GM12874 (cell line): ENCODE measurements around the gene SPOP.

Source experiments
- TF ChIP-seq, protein P1 (sequence below): IDR thresholded peaks from 2 replicates; pipeline ENCODE4 v1.5.1; 2011; ENCODE audit warnings: low read depth, mild to moderate bottlenecking, control low read depth, low read length, moderate library complexity; ENCODE audit not compliant: insufficient read depth

The SPOP gene

DNA sequence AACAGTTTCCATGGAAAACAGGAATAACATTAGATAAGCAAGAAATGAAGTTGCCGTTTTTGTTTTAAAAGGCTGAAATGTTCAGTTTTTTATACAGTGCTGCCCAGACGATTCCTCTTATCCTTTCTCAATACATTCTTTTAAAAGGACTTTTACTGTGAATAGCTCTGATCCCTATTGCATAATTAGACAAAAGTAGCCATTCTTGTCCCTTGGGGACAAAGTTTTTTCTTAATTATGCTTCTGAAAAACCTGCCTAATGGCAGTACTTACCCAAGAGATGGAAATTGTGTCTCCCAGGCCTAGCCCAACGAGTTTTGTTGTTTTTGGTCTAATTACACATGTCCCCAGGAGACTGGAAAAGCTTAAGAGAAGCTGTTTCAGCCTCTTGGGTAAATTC, 74.7 kb downstream of the SPOP start:
- TF ChIP-seq, protein P1, sequence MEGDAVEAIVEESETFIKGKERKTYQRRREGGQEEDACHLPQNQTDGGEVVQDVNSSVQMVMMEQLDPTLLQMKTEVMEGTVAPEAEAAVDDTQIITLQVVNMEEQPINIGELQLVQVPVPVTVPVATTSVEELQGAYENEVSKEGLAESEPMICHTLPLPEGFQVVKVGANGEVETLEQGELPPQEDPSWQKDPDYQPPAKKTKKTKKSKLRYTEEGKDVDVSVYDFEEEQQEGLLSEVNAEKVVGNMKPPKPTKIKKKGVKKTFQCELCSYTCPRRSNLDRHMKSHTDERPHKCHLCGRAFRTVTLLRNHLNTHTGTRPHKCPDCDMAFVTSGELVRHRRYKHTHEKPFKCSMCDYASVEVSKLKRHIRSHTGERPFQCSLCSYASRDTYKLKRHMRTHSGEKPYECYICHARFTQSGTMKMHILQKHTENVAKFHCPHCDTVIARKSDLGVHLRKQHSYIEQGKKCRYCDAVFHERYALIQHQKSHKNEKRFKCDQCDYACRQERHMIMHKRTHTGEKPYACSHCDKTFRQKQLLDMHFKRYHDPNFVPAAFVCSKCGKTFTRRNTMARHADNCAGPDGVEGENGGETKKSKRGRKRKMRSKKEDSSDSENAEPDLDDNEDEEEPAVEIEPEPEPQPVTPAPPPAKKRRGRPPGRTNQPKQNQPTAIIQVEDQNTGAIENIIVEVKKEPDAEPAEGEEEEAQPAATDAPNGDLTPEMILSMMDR: no peak

DNA sequence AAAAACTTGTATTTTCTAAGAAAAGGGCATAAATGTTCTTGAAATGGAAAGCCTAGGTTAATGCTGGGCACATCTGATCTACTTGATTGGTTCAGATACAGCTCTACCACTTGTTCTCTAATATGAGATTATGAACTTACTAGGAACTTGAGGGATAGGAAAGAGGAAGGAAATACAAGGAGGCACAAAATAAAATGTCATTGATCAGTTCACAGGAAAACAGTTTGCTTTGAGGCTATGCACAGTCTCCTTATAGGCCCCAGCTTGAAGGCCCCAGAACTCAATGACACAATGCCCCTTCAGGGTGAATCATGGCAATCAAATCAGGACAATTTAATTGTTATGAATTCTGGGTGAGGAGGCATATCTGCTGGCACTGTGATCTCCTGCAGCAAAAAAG, 75.1 kb downstream of the SPOP start:
- TF ChIP-seq, protein P1: no peak

DNA sequence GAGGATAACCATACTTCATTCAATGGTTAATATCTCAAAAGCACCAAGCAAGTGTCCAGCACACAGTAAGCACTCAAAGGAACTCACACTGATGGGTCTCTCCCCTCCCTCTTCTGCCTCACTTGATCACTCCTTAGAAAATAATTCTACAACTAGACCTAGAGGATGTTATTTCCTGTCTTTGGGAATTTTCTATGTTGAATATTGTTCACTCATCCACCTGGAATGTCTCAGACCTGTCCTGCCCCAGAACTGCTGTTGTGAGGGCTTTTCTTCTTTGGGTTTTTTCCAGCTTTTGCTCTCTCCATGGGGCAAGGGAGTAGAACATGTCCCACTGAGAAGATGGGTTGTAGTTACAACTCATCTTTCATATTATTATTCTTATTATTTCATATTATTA, 76.9 kb downstream of the SPOP start:
- TF ChIP-seq, protein P1: no peak

DNA sequence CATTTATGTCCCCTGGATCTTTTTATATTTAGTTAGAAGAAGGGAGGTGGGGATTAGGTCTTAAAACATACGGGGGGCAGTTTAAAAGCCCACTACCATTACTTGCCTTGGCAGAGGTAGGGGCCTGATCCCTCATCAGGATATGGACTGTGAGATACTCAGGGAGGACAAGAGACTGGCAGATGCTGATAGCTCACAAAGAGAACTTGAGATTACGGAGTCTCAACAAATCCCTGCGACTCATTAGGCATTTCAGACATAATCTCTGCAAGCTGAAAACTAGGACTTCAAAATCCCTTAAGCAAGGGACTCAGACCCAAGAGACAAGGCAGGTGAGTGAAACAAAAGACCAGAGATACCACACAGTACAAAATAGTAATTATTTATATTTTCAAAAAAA, 79.0 kb downstream of the SPOP start:
- TF ChIP-seq, protein P1: no peak

DNA sequence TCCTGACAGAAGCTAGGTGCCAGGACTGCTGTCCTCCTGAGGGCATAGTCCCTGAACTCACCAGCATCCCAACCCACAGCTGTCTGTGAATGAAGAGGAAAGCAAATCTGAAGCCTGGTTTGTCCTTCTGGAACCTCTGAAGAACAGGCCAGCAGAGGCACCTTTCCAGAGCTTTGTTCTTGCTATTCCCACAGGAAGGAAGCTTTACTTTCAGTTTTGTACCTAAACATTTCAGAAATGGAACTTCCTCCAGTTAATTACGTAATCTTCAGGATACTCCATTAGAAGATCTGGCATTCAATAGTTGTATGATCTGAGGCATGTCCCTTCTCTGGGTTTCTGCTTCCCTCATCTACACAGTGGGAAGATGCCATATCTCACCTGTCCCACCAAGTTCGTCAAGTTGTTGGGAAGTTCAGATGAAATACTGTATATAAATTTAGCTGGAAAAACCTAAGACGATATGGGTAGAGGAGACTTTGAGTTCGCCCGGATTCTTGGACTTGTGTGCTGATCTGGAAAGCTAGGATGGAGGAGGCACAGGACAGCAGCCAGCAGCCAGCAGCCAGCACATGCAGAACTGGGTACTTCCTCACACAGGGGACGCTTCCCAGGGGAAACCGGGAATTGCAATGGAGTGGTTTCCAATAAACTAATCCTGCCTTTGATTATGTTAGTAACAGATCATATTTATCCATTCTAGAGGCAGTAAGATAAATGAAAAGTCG, 79.8 kb downstream of the SPOP start:
- TF ChIP-seq, protein P1: no peak

DNA sequence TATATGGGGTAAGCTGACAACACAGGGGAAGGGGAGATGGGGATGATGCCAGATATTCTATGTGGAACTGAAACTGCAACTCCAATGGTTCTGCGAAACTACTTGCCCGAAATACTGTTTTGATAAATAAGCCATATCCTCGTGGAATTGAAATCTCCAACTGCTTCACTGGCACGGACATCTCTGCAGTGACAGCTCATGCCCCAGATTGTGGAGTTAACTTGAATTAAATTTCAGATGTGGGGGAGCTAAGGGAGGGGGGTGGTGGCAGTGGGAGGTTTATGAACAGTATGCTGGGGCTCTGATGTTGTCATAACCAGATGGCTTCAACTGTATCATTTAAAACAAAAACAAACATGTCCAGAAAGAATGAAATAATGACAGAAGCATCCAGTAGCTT, 80.5 kb downstream of the SPOP start:
- TF ChIP-seq, protein P1: no peak

DNA sequence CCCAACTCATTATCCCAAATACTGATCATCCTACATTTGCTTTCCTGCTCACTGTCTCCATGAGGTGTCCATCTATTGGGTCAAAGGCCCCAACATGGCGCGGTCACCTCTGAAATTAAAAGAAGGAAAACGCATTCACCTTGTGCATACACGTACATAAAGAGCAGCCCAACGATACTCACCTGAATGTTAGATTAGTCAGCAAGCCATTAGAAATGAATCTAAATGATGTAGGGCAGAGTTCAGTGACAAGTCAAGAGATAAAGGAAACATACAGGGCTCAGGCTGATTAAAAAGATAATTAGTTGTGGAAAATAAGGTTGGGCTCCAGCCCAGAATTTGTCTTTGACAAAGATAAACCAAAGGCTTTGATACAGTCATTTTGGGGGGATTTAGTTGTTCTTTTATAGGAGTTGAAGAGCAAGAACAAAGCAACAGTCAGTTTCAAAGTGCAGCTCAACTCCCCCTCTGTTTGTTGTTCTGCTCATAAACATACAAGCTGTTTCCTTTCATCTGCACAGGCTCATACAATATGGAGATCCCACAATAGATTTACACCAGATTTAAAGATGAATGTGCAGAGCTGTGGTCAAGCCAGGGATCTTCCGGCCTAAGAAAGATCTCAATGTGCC, 81.2 kb downstream of the SPOP start:
- TF ChIP-seq, protein P1: no peak
